Smooth muscle cell (in vitro differentiated cells): ENCODE data around the gene ARHGAP26. TPM values are rescaled to one million over a fixed set of nuclear protein-coding genes. Genes with fewer than 3 reads are reported as not detected.

ENCODE experiments used
- DNase-seq: peaks from one replicate; lab custom pipeline; 2025; ENCODE audit not compliant: unreplicated experiment; lab: John Stamatoyannopoulos, UW
- H2AFZ ChIP-seq: fragments of 200-600 bp; sonication (generic); 2 replicates; pipeline ENCODE4 v1.6.0; 2016; ENCODE audit warnings: antibody characterized with exemption, low read depth, mild to moderate bottlenecking
- H3F3A ChIP-seq: fragments of 200-600 bp; sonication (generic); 2 replicates; pipeline ENCODE4 v1.6.0; 2017; ENCODE audit warnings: antibody characterized with exemption, low read depth
- H3K27ac ChIP-seq: fragments of 200-600 bp; sonication (generic); 2 replicates; pipeline ENCODE4 v1.5.1; 2016; ENCODE audit warnings: low read depth, mild to moderate bottlenecking
- H3K27me3 ChIP-seq: fragments of 200-600 bp; sonication (generic); 2 replicates; pipeline ENCODE4 v1.6.1; 2016; ENCODE audit warnings: low read depth, mild to moderate bottlenecking
- H3K36me3 ChIP-seq: fragments of 200-600 bp; sonication (generic); 2 replicates; pipeline ENCODE4 v1.5.1; 2016; ENCODE audit warnings: low read depth
- H3K4me1 ChIP-seq: fragments of 200-600 bp; sonication (generic); 2 replicates; pipeline ENCODE4 v1.5.1; 2016; ENCODE audit warnings: low read depth
- H3K4me2 ChIP-seq: fragments of 200-600 bp; sonication (generic); 2 replicates; pipeline ENCODE4 v1.6.0; 2016; ENCODE audit warnings: mild to moderate bottlenecking
- H3K4me3 ChIP-seq: fragments of 200-600 bp; sonication (generic); 2 replicates; pipeline ENCODE4 v1.5.1; 2016; ENCODE audit warnings: mild to moderate bottlenecking
- H3K79me2 ChIP-seq: fragments of 200-600 bp; sonication (generic); 2 replicates; pipeline ENCODE4 v1.6.0; 2016; ENCODE audit warnings: low read depth, mild to moderate bottlenecking
- H3K9ac ChIP-seq: fragments of 200-600 bp; sonication (generic); 2 replicates; pipeline ENCODE4 v1.6.0; 2016; ENCODE audit warnings: low read depth
- H3K9me3 ChIP-seq: fragments of 200-600 bp; sonication (generic); replicated peaks from 2 replicates; pipeline ENCODE4 v1.5.1; 2016; ENCODE audit warnings: low read depth
- H4K20me1 ChIP-seq: fragments of 200-600 bp; sonication (generic); 2 replicates; pipeline ENCODE4 v1.6.0; 2016; ENCODE audit warnings: low read depth
- WGBS: methylation state at CpG from one replicate; pipeline ENCODE4 v1.1.7; 2016; ENCODE audit warnings: low lambda C conversion rate; 5-methylcytosine and 5-hydroxymethylcytosine counted together
- polyA plus RNA-seq: library from polyadenylated mRNA; unstranded; fragments of >200 nt; fragmentation: Nextera tagmentation; extraction: Ambion mirVana; gene quantifications from 2 replicates; pipeline ENCODE4 v1.2.1, GENCODE V29; 2016
- total RNA-seq: library from RNA; depleted of rRNA; stranded (reverse); fragments of >200 nt; gene quantifications from 2 replicates; pipeline ENCODE4 v1.2.3, GENCODE V29; 2014
- TF ChIP-seq, protein P1 (sequence below): fragments of 200-600 bp; sonication (generic); IDR thresholded peaks from 2 replicates; pipeline ENCODE4 v1.5.1; 2017; ENCODE audit warnings: borderline replicate concordance, mild to moderate bottlenecking, antibody characterized with exemption; ENCODE audit not compliant: insufficient read depth, poor library complexity, severe bottlenecking

Gene ARHGAP26
- total and polyA plus RNA-seq, 2 experiments from 2014 or later = 2.2 to 5.1 TPM

DNA sequence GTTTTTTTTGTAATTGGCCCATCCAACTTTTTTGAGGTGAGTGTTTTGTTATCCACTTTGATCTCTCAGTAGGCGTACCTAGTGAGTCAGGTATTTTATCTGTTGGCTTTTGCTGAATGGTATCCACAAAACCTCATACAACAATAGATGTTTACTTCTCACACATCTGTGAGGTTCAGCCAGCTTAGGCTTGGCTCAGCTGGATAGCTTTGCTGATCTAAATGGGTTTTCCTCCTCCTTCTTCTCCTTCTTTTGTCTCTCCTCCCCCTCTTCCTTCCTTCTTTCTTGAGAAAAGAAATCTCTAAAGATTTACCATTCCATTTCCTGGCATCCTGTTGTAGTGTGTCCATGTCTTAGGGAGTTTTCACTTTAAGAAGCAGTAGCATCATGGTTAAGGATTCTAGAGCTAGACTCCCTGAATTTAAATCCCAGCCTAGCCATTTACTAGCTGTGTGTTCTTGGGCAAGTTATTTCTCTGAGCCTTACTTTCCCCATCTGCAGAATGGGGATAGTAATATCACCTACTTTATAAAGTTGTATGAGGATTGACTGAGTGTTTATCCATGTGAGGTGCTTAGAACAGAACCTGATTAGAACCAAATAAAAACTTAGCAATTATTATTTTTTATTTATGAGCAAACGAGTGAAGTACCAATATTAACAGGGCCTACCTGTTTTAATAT, 126.3 kb downstream of the ARHGAP26 start:
- Histone ChIP-seq H3F3A (no peaks in the 10 kb centered on the region), H3K36me3 (no peaks in the 10 kb centered on the region), H4K20me1 (no peaks in the 10 kb centered on the region), H3K9me3 (no peaks in the 10 kb centered on the region), H3K27ac (no peak overlapping the region), H3K4me1 (peaks cover 25% of the 10 kb centered on the region), H3K27me3 (no peaks in the 10 kb centered on the region), H3K79me2 (no peaks in the 10 kb centered on the region), H3K4me3 (no peak overlapping the region), H2AFZ (no peak overlapping the region), H3K4me2 (no peak overlapping the region), H3K9ac (no peak overlapping the region)
- no peak for DNase-seq
- WGBS = 79% methylated on average over 2 of the region's 2 CpGs
- TF ChIP-seq, protein P1, sequence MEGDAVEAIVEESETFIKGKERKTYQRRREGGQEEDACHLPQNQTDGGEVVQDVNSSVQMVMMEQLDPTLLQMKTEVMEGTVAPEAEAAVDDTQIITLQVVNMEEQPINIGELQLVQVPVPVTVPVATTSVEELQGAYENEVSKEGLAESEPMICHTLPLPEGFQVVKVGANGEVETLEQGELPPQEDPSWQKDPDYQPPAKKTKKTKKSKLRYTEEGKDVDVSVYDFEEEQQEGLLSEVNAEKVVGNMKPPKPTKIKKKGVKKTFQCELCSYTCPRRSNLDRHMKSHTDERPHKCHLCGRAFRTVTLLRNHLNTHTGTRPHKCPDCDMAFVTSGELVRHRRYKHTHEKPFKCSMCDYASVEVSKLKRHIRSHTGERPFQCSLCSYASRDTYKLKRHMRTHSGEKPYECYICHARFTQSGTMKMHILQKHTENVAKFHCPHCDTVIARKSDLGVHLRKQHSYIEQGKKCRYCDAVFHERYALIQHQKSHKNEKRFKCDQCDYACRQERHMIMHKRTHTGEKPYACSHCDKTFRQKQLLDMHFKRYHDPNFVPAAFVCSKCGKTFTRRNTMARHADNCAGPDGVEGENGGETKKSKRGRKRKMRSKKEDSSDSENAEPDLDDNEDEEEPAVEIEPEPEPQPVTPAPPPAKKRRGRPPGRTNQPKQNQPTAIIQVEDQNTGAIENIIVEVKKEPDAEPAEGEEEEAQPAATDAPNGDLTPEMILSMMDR = no peak

DNA sequence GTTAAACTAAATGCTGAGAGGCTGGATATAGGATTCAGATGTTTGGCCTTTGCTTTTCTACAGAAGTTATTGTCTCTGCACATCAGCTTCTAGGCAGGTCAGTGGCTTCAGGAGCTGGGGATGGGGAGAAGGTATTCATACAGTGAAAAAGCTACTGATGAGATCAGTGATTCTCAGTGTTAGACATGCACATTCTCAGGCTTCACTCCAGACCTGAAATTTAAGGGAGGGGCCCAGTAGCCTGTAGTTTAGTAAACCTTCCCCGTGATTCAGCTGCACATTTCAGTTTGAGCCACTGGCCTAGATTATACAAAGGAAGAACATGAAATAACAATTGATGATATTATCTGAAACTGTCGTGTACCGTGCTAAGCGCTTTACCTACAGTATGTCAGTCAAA, 127.2 kb downstream of the ARHGAP26 start:
- Histone ChIP-seq H3K9me3 (no peaks in the 10 kb centered on the region), H3K4me1 (peaks cover 33% of the 10 kb centered on the region), H3K4me3 (no peak overlapping the region), H4K20me1 (no peaks in the 10 kb centered on the region), H3K4me2 (no peak overlapping the region), H3K9ac (no peak overlapping the region), H3K27me3 (no peaks in the 10 kb centered on the region), H3K27ac (no peak overlapping the region), H3K79me2 (no peaks in the 10 kb centered on the region), H3K36me3 (no peaks in the 10 kb centered on the region), H2AFZ (no peak overlapping the region), H3F3A (no peaks in the 10 kb centered on the region)
- DNase-seq = no peak
- WGBS = 92% methylated on average over 4 of the region's 4 CpGs
- TF ChIP-seq, protein P1 = no peak

DNA sequence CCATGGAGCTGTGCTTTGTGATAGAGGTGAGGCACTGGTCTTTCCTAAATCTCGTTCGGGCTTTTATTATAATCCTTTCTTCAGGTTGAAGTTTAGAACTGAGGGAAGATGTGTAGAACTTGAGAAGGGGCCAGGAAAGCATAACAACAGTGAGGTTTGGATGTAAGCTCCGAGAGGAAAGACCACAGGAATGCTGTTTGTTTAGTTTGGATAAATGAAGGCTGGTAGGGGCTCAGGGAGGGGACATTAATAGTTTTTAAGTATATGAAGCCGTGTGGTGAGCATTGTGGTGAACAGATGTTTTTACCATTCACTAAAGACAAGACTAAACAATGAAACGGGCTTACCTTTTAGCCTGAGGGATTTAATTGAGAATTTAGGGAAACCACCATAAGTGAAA, 130.8 kb downstream of the ARHGAP26 start:
- 34% methylated on average over 5 of the region's 5 CpGs for WGBS
- H3K9ac ChIP-seq = no peak overlapping the region
- no peaks in the 10 kb centered on the region for H3K9me3 ChIP-seq
- peaks cover 31% of the 10 kb centered on the region for H3K4me1 ChIP-seq
- TF ChIP-seq, protein P1 = no peak
- peak overlapping the region; percentile 12 for H3K27ac ChIP-seq
- H3K36me3 ChIP-seq = no peaks in the 10 kb centered on the region
- no peak overlapping the region for H3K4me3 ChIP-seq
- no peaks in the 10 kb centered on the region for H3K79me2 ChIP-seq
- H3F3A ChIP-seq = no peaks in the 10 kb centered on the region
- H2AFZ ChIP-seq = no peak overlapping the region
- H3K27me3 ChIP-seq = no peaks in the 10 kb centered on the region
- H4K20me1 ChIP-seq = no peaks in the 10 kb centered on the region
- DNase-seq = no peak
- H3K4me2 ChIP-seq = peak overlapping the region; percentile 34
